Gastrocnemius medialis (tissue), 4 donors: ENCODE results near the gene USH1G.

Experiments
- CTCF ChIP-seq, 5 experiments: fragments of 450-650 bp in 3 of 5; fragments of 200-600 bp in 2 of 5; sonication (generic) in 2 of 5; IDR thresholded peaks in 4 of 5; conservative IDR thresholded peaks in 1 of 5; 1 replicate in 4 of 5; 2 replicates in 1 of 5; pipeline ENCODE4 v1.5.1; 2016 to 2019; ENCODE audit warnings: antibody characterized with exemption in 5 of 5, mild to moderate bottlenecking in 3 of 5, moderate library complexity in 3 of 5
- POLR2A ChIP-seq, 2 donors: fragments of 450-650 bp; IDR thresholded peaks; one replicate each; pipeline ENCODE4 v1.6.1; 2017; ENCODE audit warnings: antibody characterized with exemption in 2 of 2, mild to moderate bottlenecking in 2 of 2, moderate library complexity in 2 of 2

- TF ChIP-seq CTCF (IDR thresholded peaks at IDR 0.05 in 4 of 5, conservative IDR thresholded peaks at IDR 0.05 in 1 of 5) (no peak), POLR2A (IDR thresholded peaks at IDR 0.05) (no peak)
These were observed 2.2 kb upstream of the USH1G start for GRCh38 chr17:74925242-74925641.
